H54 (cell line): Measurements from ENCODE around the gene ZBTB14.
A peak's percentile ranks its signal among the peaks of the same experiment; 100 is the strongest.

Source experiments
- DNase-seq: peaks from one replicate; pipeline ENCODE4 v3.0.0; 2011; ENCODE audit warnings: low spot score, mixed read lengths; ENCODE audit not compliant: insufficient read length
- FAIRE-seq: peaks from 3 replicates; lab custom pipeline; 2011; peaks lifted over from hg19 to GRCh38; lab: Jason Lieb, UNC
- POLR2A ChIP-seq: IDR thresholded peaks from 2 replicates; pipeline ENCODE4 v1.6.1; 2011; ENCODE audit warnings: low read depth, mild to moderate bottlenecking, low read length

The ZBTB14 gene, protein sequence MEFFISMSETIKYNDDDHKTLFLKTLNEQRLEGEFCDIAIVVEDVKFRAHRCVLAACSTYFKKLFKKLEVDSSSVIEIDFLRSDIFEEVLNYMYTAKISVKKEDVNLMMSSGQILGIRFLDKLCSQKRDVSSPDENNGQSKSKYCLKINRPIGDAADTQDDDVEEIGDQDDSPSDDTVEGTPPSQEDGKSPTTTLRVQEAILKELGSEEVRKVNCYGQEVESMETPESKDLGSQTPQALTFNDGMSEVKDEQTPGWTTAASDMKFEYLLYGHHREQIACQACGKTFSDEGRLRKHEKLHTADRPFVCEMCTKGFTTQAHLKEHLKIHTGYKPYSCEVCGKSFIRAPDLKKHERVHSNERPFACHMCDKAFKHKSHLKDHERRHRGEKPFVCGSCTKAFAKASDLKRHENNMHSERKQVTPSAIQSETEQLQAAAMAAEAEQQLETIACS

DNA sequence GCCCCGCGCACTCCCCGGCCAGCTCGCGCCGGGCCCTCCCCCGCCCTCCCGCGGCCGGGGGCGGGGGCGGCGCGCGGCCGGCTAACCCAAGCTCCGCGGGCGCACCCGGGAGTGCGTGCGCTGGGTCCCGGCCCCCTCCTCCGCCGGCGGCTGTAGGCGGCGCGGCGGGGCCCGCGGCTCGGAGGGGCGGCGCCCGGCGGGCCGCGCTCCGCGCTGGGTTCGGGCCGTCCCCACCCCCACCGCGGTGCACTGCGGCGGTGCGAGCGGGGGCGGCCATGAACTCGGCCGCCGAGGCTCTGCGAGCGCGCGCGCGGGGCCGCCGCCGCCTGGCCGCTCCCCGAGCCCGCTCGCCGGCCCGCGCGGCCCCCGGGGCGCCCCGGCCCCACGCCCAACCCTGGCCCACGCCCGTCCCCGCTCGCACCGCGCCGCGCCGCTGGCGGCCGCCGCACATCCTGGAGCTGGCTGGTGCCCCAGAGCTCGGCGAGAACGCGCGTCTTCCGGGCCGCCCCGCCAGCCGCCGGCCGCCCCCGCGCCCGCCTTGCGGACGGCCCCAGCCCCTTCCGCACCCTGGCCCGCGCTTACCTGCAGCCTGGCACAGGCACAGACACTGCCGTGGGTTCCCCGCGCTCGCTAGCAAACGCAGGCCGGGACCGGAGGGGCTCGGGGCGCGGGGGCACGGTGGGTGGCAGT lies at the start of gene ZBTB14:
TSS of gene ZBTB14 (minus strand) at position 496 of the 690 bp plus-strand sequence. CDS start 2,480 bp downstream, outside the sequence.
- DNase-seq (peak; percentile 50), FAIRE-seq (no peak)
- 0 out of 2 replicates have a peak, but pooled peaks have one; percentile 5 for TF ChIP-seq POLR2A

DNA sequence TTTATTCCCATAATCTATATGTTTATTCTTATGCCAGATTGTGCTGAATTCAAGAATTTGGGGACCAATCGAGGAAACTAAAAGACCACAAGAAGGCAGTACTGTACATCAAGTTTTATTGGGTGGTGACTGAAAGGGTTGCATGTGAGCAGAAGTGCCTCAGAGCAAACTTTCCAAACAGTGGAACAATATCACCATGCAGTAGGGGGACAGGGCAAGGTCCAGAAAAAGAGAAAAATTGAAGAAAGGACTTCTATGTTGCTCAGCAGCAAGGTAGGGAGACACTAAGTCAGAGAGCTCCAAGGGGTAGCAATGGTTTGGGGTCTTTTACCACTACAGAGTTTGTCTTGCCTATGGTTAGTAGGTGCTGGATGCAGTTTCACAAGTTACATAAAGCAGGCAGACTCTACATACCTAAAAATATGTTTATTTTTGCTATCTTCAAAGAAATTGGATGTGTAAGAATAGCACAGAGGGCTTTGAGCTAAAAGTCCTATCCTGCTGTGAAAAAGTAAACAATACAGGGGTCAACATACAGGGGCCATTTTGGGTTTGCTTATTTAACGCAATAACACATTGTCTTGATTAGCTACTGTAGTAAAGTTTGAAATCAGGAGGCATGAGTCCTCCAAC lies 43.8 kb upstream of the ZBTB14 start:
- no peak for DNase-seq
- TF ChIP-seq POLR2A = no peak
- FAIRE-seq = no peak

DNA sequence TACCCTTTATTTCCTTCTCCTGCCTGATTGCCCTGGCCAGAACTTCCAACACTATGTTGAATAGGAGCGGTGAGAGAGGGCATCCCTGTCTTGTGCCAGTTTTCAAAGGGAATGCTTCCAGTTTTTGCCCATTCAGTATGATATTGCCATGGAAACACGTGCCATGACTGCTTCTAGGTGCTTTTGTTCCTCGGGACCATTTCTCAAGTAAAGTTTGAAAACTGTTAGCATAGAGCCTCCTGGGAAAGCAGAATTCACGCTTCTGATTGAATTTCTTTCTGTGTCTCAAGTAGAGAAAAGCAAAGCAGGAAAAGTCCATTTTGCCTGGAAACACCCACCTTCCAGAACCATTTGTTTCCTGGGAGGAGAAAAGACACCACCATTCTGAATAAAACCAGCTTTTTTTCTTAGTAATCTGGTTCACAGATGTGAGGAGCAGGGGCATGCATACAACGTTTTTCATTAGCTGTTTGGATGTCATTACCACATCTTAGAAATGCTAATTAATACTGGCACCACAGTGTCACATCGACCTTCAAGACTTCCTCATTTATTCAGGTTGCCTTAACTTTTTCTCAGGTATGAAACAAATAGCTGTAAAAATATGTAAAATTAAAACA lies 39.0 kb upstream of the ZBTB14 start:
- FAIRE-seq (no peak), DNase-seq (no peak)
- no peak for TF ChIP-seq POLR2A

DNA sequence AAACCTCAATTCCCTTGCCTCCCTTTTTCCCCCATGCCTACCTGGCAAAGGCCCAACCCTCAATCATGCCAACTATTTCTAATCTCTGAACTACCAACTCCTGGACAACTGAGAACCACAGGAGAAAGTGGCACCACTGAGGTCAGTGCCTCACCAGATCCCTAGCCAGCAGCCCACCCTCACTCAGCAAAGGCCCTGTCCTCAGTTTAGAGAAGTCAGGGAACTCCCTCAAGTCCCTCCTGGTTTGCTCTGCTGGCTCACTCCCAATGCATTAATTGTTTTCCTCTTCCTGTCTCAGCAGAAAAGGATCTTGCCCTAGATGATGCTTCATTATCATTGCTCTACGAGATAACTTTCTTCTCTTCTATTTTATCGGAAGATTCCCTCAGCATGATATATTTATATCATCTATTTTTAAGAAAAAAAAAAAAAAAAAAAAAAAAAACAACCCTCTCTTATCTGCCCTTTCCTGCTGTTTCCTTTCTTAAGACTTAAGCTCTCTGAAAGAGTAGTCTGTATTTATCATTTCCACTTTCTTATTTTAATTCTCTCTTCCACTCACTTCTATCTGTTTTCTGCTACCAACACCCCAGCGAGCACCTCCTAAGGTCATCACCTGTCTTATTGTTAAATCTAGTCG lies 22.7 kb upstream of the ZBTB14 start:
- FAIRE-seq = no peak
- TF ChIP-seq POLR2A = no peak
- DNase-seq = no peak

DNA sequence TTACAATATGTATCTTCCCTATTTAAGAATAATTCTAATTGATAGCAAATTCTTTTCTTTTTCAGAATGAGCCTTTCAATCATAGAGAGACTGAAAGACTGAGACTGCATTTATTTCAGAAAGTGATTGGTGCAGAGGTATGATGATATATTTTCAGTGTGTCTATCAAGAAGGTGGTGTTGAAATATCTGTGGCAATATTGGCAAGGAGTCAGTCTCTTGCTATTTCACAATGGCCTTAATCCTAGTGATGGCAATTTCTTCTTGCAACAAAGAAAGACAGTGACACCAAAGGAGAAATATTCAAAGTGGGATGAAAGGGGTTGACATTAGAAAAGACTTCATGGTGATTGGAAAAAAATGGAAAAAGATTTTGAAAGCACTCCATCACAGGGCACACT lies 21.7 kb upstream of the ZBTB14 start:
- TF ChIP-seq POLR2A = no peak
- FAIRE-seq (no peak), DNase-seq (no peak)

DNA sequence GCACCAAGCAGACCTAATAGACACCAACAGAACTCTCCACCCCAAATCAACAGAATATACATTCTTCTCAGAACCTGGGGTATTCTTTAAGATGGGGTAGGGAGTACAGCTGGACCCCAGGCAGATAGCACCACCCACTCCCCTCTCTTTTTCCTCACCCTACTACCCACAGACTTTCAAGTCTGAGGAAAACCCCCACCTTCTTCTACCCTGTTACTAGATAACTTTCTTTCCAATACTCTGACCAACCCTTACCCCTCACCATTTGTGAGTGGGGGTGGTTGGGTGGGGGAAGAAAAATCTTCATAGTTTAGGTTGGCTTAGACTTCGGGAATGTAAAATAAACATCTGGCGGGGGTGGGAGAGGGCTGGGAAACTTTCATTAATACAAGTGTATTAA lies 20.3 kb upstream of the ZBTB14 start:
- FAIRE-seq = no peak

DNA sequence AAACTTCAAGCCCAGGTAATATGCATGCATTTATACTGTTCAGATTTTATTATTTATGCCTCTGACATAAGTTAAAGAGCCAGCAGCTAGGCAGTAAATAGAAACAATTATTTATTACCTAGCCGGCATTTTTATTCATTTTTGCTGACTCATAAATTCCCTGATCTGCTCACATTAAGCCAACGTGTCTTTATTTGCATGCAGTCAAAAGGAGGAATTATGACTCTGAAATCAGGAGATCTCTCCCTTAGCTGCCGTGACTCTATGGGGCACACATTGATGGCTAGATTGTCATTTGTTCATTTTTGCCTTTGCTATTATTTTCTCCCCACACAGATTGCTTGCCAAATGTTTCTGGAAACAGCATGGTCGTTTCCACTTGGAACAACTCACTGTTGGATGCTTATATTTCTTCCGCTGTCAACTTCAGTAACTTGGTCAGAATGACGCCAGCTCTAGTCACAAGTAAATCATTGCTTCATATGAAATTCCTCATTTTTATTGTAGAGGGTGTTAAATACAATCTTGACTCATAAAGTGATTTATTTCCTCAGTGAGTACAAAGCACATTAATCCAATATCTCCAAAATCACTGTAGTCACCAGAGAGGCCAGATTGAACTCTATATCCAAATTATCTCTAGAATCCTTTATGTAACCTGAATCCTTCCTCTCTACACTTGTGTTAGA lies 15.9 kb upstream of the ZBTB14 start:
- no peak for FAIRE-seq
- no peak for TF ChIP-seq POLR2A
- no peak for DNase-seq

More for the DNA sequence above, 20.3 kb upstream of the ZBTB14 start:
- no peak for TF ChIP-seq POLR2A
- no peak for DNase-seq

DNA sequence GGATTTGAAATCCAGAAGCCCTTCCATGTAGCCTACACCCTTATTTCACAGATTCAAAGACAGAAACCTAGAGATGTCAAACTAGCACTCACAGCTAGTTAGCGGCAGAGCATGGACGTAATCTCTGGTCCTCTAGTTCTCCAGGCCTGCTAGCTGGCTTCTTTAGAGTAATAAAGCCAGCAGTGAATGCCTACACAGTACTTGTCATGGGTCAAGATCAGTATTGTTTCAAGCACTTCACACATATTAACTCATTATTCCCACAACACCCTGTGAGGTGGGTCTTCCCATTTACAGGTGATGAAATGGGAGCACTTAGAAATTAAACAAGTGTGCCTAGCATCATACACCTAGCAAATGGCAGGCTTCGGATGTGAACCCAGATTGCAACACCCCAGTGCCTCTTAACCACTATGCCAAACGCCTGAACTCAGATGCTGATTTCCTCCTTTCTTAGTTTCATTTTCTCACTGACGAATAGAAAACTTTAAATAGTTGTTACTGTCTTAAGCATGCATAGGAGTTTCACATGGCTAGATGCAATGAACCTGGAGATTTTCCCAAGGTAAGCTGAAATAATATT lies 14.5 kb upstream of the ZBTB14 start:
- DNase-seq = no peak
- TF ChIP-seq POLR2A = no peak
- no peak for FAIRE-seq

DNA sequence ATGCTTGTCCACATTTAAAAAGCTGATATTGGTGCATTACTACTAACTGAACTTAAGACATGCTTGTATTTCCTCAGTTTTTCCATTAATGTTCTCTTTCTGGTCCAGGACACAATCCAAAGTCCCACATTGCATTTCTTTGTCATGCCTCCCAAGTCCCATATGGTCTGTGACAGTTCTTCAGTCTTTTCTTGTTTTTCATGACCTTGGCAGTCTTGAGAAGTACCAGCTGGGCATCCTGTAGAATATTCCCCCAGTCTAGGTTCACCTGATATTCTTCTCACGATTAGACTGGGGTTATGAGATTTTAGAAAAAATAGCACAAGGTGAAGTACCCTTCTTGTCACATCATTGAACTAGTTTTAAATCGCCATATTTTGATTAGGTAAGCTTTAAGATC lies 10.3 kb upstream of the ZBTB14 start:
- DNase-seq (no peak), FAIRE-seq (no peak)
- TF ChIP-seq POLR2A = no peak

DNA sequence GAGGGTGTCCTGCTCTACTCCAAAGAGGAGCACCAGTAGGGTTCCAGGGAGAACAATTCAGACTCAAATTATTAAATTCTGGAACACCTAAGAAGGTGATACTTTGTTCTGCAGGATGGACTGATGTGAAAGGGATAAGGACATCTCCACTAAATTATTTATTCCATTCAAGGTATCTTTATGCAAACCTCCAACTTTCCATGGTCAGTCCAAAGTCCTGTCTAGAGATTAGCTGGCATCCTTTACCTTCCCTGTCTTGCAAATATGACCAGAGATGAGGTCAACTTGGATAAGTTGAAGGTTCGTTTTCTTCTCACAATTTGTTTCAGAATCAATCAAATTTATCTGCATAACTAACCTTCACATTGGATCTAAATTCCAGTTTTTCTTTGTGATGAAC lies 8.7 kb upstream of the ZBTB14 start:
- no peak for DNase-seq
- no peak for TF ChIP-seq POLR2A

DNA sequence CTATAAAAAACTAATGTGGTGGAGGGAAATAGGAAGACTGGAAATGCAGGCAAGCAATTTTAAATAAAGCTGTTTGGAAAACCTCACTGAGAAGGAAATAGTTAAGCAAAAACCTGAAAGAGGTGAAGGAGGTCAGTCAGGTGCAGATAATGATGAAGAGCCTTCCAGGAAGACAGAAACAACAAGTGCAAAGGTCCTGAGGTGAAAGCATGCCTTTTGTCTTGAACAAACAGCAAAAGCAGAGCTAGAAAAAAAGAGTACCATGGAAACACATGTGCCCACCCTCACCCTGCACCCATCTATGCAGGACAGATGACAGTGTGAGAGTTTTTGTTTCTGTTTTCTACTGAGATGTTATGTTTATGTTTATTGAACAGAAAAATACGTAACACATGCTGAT lies 8.1 kb upstream of the ZBTB14 start:
- TF ChIP-seq POLR2A = no peak

More for the DNA sequence above, 8.7 kb upstream of the ZBTB14 start:
- no peak for FAIRE-seq

DNA sequence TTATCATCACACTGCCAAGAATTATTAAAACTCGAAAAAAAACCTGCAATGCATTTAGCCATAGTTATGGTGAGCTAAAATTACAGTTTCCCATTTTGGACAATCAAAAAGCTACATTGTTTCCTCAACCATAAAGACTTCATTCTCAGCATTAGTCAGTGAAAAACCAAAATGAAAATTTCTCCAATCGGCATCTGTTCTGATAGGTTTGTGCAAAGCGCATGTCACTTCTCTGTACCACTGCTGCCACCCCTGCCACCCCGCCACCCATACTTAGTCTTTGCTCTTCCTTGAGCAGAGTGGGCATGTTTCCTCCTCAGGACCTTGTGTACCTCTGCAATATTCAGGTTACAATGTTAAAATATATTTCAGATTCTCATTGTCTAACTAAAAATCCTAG lies 7.1 kb upstream of the ZBTB14 start:
- TF ChIP-seq POLR2A = no peak
- DNase-seq = no peak
- FAIRE-seq = no peak

More for the DNA sequence above, 8.1 kb upstream of the ZBTB14 start:
- no peak for FAIRE-seq
- DNase-seq = no peak
